Stimulated activated CD8-positive, alpha-beta memory T cell treated with anti-CD3 and anti-CD28 coated beads, Interleukin-4, amount 100 ng/mL, for 24 hours (primary cell): ENCODE results near the gene MXD1.

ENCODE experiments used
- DNase-seq: peaks from one replicate; pipeline ENCODE4 v3.0.0-alpha.2; 2020; ENCODE audit warnings: low read depth

MXD1 gene

GRCh38 chr2:69952336-69953115 lies 37.6 kb downstream of the MXD1 start:
- DNase-seq: no peak

- DNase-seq: no peak
Observed at GRCh38 chr2:69954084-69954483, 39.2 kb downstream of the MXD1 start.

DNA sequence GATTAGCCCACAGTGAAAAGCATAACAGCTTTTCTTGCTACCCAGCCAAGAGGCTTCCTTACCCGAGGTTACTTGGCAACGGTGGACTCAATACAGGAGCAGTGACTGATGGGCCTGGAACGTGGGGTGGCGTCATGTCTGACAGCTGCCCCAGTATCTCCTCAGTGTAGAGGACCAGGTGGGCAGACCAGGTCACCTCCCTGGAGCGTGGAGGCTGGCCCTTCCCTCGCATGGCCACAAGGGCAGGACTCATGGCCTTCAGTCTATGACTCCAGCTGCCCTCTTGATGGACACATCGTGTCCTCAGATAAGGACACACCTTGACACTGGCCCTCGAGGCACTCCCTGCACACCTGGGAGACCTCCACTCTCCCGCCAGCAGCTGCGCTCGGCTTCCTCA lies 40.1 kb downstream of the MXD1 start:
- DNase-seq: no peak

DNA sequence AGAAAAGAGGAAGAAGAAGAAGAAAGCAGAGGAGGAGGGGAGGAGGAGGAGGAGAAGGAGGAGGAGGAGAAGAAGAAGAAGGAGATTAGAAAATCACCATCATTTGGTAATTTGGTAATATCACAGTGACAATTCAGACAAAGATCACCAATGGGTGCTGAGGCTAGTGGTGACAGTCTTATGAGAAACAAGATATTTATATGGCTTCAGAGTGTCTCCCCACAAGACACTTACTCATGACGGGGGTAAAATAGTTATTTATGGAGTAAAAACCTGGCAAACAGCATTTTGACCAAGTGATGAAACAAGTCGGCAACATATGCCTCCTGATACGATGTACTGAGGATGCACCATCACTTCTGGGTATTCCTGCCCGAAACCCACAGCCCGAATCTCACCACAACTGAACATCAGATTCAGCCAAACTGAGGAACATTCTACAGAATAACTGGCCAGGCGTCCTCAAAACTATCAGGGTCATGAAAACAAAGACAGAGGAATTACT lies 41.6 kb downstream of the MXD1 start:
- DNase-seq: no peak

GRCh38 chr2:69957965-69958364 lies 43.1 kb downstream of the MXD1 start:
- DNase-seq: no peak

DNA sequence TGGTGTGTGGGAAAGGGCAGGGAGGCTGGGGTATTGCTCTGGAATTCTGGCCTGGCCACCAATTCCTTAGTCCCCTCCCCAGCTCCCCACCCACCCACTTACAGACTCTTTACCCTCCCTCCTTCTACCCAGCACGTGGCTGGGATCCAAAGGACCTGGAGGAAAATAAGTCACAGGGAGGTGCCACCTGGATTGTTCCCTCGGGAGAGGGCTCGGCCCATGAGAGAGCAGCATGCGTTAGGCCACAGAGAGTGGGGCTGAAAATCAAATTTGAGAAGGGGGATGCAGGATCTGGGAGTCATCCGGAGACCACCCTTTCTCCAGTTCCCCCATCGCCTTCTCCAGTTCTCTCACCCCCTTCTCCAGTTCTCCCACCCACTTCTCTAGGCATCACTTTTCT lies 43.6 kb downstream of the MXD1 start:
- DNase-seq: no peak

- DNase-seq: no peak
Observed at GRCh38 chr2:69959425-69959824, 44.5 kb downstream of the MXD1 start.

- DNase-seq: no peak
Observed at GRCh38 chr2:69960821-69961220, 45.9 kb downstream of the MXD1 start.

- DNase-seq: no peak
Observed at GRCh38 chr2:69961496-69961895, 46.6 kb downstream of the MXD1 start, which contains the start of gene ASPRV1. ASPRV1 (minus strand) TSS chr2:69961631; CDS start chr2:69961436, 195 bp downstream.

DNA sequence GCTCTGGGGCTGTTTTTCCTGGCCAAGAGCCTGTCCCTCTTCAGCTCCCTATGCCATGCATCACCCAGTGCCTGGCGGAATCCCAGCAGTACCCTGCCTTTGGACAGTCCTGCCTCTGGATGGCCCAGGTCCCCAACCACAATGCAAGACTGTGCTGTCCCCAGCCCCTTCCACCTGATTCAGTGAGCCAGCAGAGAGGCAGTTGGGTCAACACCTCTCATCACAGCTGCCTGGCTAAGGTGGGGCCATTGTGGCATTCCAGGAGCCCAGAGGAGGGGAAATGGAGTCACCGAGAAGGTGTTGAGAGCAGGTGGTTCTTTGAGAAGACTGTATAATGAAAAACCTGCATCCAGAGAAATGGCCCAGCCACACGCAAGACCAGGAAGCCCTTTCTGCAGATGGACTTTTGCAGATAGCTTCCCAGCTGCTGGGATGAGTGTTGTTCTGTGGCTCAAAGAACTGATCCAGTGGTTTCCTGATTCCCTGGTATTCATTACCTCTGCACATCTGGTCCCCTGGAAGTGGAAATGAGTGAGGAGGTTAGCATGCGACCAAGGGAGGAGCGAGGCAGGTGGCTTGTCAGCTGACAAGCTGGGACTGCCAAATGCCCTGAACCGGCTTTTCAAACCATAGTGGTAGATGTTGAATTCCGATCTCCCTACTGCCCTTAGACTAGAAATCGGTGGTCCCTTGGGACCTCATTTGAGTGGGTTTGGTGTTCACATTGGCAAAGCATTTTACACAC lies 48.2 kb downstream of the MXD1 start:
- DNase-seq: no peak

GRCh38 chr2:69964353-69964841 lies 49.5 kb downstream of the MXD1 start:
- DNase-seq: no peak

- no peak for DNase-seq
Observed at GRCh38 chr2:69965756-69966445, 51.0 kb downstream of the MXD1 start.

DNA sequence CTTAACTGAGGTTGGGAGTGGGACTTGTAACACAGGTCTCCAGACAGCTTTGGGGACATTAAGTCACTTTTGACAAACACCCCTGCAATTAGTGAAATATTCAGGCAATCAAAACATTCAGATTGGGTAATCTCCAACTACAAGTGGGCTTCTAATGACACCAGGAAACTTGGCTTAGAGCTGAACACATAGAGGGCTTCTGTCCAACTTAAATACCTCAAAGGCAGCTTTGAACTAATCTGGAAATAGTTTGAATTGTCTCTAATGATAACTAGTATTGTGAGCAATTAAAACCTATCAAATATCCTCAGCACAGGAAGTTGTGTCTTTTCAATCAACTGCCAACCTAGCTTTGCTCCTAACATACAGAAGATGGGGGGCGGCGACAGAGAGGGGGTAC lies 51.6 kb downstream of the MXD1 start:
- DNase-seq: no peak

GRCh38 chr2:69968609-69969008 lies 53.7 kb downstream of the MXD1 start:
- DNase-seq: no peak

GRCh38 chr2:69969126-69969983 lies 54.4 kb downstream of the MXD1 start:
- DNase-seq: no peak

GRCh38 chr2:69969991-69970390 lies 55.1 kb downstream of the MXD1 start:
- DNase-seq: no peak

DNA sequence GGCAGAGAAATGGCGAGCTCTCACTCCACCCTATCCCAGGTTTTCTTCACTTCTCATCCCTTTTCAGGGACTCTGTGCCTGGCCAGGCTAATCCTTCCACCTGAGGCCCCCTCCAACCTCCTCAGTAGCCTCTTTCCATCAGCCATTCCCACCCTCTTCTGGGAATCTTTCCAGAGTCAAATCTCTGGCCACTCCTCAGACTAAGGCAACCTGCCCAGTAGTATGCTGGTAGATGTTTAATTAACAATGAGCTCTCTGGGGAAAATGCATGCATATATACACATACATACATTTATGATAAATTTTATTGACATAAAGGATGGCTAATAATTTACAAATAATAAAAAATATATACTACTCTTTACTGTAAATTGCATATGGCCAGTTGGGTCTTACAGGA lies 57.9 kb downstream of the MXD1 start:
- DNase-seq: no peak

DNA sequence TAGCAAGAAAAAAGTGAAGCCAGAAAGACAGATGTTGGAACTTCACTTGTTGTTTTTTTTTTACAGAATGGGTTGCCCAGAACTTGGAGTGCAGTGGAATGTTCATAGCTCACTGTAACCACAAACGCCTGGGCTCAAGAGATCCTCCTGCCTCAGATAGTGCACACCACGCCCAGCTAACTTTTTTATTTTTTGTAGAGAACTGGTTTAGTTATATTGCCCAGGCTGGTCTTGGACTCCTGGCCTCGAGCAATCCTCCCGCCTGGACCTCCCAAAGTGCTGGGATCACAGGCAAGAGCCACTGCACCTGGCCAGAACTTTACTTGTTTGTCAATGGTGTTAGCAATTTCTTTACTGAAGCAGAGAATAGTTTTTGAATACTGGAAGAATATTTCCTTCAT lies 58.4 kb downstream of the MXD1 start:
- DNase-seq: no peak

- DNase-seq: no peak
Observed at GRCh38 chr2:69975136-69975852, 60.4 kb downstream of the MXD1 start.

GRCh38 chr2:69975853-69976462 lies 61.0 kb downstream of the MXD1 start:
- DNase-seq: no peak
